ENCODE data around the gene MYH7B.

The MYH7B gene

DNA sequence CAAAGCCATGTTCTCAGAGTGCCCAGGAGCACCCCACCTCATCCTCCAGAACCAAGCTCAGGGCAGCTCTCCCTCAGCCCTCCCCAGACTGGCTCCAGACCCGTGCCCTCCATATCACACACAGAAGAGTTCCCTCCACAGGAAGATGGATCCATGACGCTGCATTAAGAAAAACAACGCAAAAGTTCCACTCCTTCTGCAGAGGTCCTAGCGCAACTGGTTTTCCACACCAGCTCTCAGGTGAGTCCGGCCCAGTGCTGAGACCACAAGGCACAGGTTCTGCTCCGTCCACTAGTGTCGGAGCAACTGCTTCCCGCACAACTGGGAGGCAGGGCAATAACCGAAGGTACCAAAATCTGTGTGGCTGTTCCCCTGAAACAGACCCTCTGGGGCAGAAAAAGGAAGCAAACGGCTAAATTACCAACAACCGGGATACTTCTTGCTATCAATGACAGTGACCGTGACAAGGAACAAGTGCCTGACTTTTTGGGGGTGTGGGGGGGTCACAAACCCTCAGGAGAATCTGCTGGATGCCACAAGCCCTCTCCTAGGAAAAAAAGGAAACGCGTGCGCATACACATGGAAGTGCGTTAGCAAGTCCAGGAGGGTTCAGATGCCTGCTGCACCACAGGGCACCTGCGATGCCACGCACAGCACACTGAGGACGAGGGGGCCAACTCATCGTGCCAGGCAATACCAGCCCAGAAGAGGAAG is 49.2 kb downstream of the MYH7B start:
- DNase-seq (ENCODE audit: low read depth in 2 of 2): no peak
